Thyroid gland (tissue), 4 donors: ENCODE data around the gene GRXCR2.

ENCODE experiments used
- POLR2A ChIP-seq, 2 donors: fragments of 450-650 bp; IDR thresholded peaks; one replicate each; pipeline ENCODE4 v1.6.1; 2017; ENCODE audit warnings: antibody characterized with exemption in 2 of 2, mild to moderate bottlenecking in 2 of 2, moderate library complexity in 1 of 2
- TF ChIP-seq, protein P1 (sequence below), 6 experiments: fragments of 200-600 bp in 3 of 6; fragments of 450-650 bp in 3 of 6; sonication (generic) in 3 of 6; IDR thresholded peaks; one replicate each; pipeline ENCODE4 v1.5.1; 2016 to 2019; ENCODE audit warnings: antibody characterized with exemption in 6 of 6, mild to moderate bottlenecking in 2 of 6, inconsistent platforms in 1 of 6, moderate library complexity in 1 of 6

- TF ChIP-seq, protein P1, sequence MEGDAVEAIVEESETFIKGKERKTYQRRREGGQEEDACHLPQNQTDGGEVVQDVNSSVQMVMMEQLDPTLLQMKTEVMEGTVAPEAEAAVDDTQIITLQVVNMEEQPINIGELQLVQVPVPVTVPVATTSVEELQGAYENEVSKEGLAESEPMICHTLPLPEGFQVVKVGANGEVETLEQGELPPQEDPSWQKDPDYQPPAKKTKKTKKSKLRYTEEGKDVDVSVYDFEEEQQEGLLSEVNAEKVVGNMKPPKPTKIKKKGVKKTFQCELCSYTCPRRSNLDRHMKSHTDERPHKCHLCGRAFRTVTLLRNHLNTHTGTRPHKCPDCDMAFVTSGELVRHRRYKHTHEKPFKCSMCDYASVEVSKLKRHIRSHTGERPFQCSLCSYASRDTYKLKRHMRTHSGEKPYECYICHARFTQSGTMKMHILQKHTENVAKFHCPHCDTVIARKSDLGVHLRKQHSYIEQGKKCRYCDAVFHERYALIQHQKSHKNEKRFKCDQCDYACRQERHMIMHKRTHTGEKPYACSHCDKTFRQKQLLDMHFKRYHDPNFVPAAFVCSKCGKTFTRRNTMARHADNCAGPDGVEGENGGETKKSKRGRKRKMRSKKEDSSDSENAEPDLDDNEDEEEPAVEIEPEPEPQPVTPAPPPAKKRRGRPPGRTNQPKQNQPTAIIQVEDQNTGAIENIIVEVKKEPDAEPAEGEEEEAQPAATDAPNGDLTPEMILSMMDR (IDR thresholded peaks at IDR 0.05), result peak in 1 of 6 experiments; percentile 14
- no peak for TF ChIP-seq POLR2A (IDR thresholded peaks at IDR 0.05)
Measured at GRCh38 chr5:145811834-145812625, 60.8 kb downstream of the GRXCR2 start.
